SK-N-MC (cell line): ENCODE data around the gene POU6F2.

Experiments
- EZH2 ChIP-seq: fragments of 200-600 bp; sonication (generic); IDR thresholded peaks from one replicate; pipeline ENCODE4 v1.6.1; 2017; ENCODE audit warnings: antibody characterized with exemption
- POLR2AphosphoS5 ChIP-seq: IDR thresholded peaks from 2 replicates; pipeline ENCODE4 v1.6.1; 2012; ENCODE audit warnings: mild to moderate bottlenecking, low read depth, low read length, borderline replicate concordance

- no peak for TF ChIP-seq POLR2AphosphoS5
- no peak for TF ChIP-seq EZH2
These were observed 436.0 kb downstream of the POU6F2 start for GRCh38 chr7:39413636-39414223.
